GM15510 (cell line): ENCODE results near the gene ARHGEF6.

Experiments
- POLR2A ChIP-seq: IDR thresholded peaks from 3 replicates; pipeline ENCODE4 v1.6.1; 2011; ENCODE audit warnings: borderline replicate concordance; ENCODE audit not compliant: insufficient read length; ENCODE audit errors: extremely low read depth

The ARHGEF6 gene

DNA sequence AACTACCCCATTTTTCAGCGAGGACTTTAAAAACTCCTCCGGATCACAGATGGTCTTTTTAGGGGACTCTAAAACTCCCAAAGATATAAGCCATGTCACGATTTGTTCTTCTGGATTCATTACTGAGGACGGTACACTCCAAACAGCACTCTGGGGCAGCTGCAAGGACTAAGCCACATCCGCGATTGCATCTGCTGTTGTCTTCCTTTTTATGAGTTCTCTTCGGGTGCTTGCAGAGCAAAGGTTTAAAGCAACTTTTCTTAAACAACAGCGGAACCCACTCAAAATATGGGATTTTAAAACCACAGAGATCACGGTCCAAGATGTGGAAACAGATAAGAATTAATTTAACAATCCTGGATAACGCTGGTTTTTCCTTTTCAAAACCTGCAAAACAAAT is at the start of gene ARHGEF6:
TSS of gene ARHGEF6 (minus strand) at position 170 of the 400 bp plus-strand sequence. CDS start at position 120, 50 bp downstream.
- TF ChIP-seq POLR2A = peak; percentile 20

DNA sequence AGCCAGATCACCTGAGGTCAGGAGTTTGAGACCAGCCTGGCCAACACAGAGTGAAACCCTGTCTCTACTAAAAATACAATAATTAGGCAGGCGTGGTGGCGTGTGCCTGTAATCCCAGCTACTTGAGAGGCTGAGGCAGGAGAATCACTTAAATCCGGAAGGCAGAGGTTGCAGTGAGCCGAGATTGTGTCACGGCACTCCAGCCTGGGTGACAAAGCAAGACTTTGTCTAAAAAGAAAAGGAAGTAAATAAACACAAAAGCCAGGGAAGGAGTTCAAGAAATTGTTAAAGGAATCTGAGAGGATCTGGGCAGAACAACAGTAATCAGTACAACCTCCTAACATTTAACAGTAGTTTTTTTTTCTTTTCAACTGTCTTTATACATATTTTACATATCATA is 48.7 kb upstream of the ARHGEF6 start:
- TF ChIP-seq POLR2A = no peak

GRCh38 chrX:136828830-136829229 is 48.1 kb upstream of the ARHGEF6 start:
- no peak for TF ChIP-seq POLR2A

DNA sequence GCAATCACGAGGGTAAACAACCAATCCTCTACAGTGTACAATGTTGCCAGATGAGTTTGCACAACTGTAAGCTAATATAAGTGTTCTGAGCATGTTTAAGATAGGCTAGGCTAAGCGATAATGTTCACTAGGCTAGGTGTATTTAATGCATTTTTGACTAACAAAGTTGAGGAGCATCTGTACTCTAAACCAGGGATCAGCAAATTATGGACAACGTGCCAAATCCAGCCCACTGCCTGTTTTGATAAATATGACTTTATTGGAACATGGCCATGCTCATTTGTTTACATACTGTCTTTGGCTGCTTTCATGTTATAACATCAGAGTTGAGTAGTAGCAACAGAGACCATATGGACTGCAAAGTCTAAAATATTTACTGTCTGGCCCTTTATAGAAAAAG is 46.3 kb upstream of the ARHGEF6 start:
- no peak for TF ChIP-seq POLR2A

GRCh38 chrX:136825771-136826170 is 45.0 kb upstream of the ARHGEF6 start:
- no peak for TF ChIP-seq POLR2A

DNA sequence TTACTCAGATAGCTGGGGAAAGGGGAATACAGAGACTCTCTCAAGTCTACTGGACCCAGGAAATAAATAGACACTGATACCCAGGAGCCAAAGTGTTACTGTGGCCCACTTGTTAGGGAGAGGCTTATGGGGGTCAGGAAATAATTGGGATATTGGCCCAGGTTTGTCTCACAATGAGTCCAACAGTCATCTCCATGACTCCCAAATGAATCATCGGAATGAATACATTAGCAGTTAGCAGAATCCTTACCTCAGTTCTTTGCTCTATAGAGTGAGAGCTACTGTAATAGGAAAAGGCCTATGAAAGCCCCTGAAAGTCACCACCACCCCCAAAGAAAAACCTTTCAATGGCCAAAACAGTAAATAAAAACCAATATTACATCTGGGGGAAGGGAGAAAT is 42.4 kb upstream of the ARHGEF6 start:
- TF ChIP-seq POLR2A = no peak

DNA sequence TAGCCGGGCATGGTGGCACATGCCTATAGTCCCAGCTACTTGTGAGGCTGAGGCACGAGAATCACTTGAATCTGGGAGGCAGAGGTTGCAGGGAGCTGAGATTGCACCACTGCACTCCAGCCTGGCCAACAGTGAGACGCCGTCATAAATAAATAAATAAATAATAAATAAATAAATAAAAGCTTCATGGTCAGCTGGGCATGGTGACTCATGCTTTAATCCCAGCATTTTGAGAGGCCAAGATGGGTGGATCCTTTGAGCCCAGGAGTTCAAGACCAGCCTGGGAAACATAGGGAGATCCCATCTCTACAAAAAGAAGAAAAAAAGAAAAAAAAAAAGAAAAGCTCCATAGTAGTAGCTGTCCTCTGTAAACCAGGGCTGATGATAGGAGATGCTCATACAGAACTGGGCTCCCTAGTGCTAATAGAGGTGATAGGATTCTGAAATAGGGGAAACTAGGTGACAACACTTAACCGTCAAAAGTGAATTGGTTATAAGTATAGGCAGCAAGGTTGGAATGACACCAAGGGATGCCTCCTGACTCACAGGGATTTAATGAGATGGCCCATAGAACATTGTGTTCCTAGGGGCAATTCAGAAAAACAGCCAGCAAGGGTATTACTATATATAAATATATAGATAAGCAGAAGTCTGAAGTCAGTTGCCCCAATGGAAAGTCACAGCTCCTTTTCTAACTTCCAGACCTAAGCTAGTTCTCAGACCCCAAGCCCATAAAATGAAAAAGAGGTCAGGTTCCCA is 41.8 kb upstream of the ARHGEF6 start:
- no peak for TF ChIP-seq POLR2A

DNA sequence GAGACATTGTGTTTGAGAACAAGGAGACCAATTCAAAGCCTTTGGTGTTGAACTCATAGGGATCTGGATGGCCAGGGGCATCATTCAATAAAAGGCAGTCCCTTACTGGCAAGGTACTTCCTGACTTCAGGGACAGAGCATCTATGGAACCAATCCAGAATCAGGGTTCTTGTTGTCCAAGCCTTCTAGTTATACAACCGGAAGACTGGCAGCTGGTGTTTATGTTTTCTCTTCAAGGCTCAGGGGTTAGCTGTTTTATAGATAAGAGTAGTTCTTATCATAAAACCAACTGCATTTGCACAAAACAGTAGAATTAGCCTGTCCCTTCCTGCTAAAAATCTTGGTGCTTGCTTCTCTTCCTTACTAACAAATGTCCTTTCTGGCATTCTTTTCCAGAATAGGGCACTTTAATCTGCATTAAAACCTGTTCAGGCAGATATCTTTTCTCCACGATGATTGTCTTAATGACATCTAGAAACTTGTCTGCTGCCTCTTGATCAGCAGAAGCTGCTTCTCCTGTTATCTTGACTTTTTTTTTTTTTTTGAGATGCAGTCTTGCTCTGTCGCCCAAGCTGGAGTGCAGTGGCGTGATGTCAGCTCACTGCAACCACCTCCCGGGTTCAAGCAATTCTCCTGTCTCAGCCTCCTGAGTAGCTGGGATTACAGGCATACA is 38.4 kb upstream of the ARHGEF6 start:
- TF ChIP-seq POLR2A = no peak

GRCh38 chrX:136816975-136817374 is 36.2 kb upstream of the ARHGEF6 start:
- no peak for TF ChIP-seq POLR2A

DNA sequence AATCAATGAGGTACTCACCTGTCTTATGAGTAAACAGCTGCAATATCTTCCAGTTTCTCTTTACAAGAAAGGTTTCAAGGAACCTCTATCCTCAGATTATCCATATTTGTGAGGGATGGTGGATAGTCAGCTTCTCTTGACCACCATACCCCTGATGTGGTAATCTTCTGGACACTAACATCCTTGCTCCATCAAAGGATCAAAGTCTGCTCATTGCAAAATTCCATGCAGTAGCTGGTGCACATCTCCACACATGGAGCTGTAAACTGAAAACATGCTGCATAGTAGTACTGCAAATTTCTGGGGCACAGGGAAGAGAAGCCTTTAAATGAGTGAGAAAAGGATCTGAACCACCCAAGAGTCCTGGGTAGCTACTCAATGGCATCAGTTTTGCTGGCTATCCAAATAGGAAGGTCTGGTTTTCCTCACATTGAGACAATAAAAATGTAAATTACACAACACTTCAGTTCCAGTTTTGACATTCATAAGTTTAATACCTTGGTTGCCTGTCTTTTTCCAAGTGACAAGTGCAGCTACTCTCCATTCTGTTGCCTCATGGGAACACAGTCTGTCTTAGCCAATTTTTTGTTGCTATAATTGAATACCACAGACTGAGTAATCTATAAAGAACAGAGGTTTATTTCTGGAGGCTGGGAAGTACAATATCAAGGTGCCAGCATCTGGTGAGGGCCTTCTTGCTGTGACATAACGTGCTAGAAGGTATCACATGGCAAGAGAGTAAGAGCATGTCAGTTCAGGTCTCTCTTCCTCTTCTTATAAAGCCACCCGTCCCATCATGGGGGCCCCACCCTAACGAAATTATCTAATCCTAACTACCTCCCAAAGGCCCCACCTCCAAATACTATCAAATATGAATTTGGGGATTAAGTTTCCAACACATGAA is 34.4 kb upstream of the ARHGEF6 start:
- no peak for TF ChIP-seq POLR2A

DNA sequence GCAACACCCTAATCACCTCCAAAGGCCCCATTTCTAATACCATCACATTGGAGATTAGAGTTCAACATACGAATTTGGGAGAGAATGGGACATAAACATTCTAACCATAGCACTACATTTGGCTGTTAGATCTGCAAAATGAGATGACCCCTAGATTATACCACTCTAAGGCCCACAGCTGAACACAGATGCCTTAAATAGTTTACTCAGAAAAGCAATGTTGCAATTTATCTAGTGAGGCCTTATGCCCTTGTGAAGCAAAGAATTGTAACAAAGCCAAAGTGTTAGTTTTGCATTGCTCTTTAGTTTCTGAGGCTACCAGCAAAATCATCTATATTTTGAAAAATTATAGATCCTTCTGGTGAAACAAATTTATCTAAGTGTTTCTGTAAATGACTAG is 31.6 kb upstream of the ARHGEF6 start:
- no peak for TF ChIP-seq POLR2A

DNA sequence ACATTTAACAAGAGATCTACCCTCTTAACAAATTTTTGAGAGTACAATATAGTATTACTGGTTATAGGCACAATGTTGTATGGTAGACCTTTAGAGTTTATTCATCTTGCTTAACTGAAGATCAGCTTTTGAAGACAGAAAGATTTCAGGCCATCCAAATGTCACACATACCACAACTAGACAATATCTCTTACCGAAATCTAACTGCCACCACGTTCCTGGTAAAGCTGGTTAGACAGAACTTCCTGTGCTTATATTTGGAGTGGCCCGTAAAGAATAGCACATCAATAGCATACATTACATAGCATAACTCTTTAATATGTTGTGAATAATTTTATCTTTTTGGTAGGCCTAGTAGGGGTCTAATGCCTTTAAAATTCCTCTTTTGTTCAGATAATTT is 29.8 kb upstream of the ARHGEF6 start:
- TF ChIP-seq POLR2A = no peak

DNA sequence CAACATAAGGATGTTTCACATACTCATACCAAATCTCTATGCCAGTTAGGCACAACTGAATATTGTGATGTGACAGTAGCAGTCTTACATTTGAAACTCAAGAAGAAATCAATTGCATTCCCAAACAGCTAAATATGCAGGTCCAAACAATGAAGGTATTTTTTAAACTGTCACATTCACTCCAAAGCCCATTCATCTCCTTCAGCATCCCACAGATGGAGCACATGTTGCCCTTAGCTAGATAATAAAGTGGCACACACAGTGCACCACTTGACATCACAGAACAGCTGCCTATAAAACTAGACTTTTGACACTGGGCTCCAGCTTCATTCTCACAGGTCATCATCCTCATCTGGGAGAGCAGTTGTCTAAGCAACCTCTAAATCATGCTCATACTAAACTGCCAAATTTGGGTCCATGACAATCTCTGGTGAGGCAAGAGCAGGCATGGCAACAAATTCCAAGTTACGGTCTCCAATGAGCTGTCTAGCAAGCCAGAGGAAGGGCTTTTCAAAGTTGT is 26.2 kb upstream of the ARHGEF6 start:
- no peak for TF ChIP-seq POLR2A

DNA sequence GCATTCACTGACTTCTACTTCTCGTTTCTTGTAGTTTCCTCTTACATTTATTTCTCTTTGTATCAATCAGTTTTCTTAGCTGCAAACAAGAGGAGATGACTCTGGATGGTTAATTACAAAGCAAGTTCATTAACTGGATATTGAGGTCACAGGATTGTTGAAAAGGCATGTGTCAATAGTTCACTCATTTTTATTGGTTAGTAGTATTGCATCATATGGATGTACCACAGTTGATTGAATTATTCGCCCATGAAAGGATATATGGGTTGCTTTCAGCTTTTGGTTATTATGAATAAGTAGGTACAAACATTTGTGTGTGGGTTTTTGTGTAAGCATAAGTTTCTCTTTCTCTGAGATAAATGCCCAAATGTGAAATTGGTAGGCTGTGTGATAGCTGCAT is 21.8 kb upstream of the ARHGEF6 start:
- TF ChIP-seq POLR2A = no peak

DNA sequence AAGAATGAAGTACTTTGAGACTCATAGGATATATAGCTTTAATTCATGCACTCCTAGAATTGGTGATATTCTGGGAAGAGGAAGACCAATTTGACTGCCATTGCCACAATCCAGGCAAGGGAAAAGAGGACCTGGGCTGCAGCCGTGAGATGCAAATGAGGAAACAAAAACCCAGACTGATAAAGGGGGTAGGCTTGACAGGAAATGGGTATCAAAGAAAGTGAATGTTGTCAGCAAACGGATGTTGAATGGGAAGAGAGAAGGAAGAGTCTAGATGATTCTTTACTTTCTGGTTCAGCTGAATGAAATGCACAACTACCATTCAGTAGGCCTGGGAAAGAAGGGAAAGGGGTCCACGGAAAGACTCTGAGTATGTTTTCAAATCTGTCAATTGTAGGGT is 17.1 kb upstream of the ARHGEF6 start:
- no peak for TF ChIP-seq POLR2A
